Lower leg skin (tissue), 4 donors: ENCODE results near the gene EFR3B. TPM values are rescaled to one million over a fixed set of nuclear protein-coding genes. Genes with fewer than 3 reads are reported as not detected.

Experiments
- DNase-seq, 2 donors: peaks; one replicate each; pipeline ENCODE4 v3.0.0-alpha.2; 2019; ENCODE audit warnings: low spot score in 2 of 2
- H3K4me3 ChIP-seq: fragments of 200-600 bp; sonication (generic); 2 replicates; pipeline ENCODE4 v1.5.1; 2017; ENCODE audit warnings: mild to moderate bottlenecking, low read depth; ENCODE audit not compliant: poor library complexity, severe bottlenecking
- POLR2A ChIP-seq, 2 donors: fragments of 450-650 bp; IDR thresholded peaks; one replicate each; pipeline ENCODE4 v1.6.1; 2016 to 2017; ENCODE audit warnings: antibody characterized with exemption in 2 of 2, mild to moderate bottlenecking in 1 of 2, moderate library complexity in 1 of 2
- WGBS, 2 donors: methylation state at CpG; one replicate each; pipeline ENCODE4 v1.1.5; 2018; 5-methylcytosine and 5-hydroxymethylcytosine counted together
- intact Hi-C: fragments of 100-400 bp; cut with DNase I; formaldehyde crosslinking; loops from one replicate; pipeline ENCODE4 v1.15.0; 2023; ENCODE audit warnings: low total_unique reads
- total RNA-seq, 4 donors: library from RNA; depleted of rRNA; stranded (reverse); fragments of >200 nt; gene quantifications; one replicate each; pipeline ENCODE4 v1.1.0, GENCODE V29; 2016
- TF ChIP-seq, protein P1 (sequence below), 3 donors: fragments of 450-650 bp; IDR thresholded peaks; one replicate each; pipeline ENCODE4 v1.5.1; 2016; ENCODE audit warnings: antibody characterized with exemption in 3 of 3, mild to moderate bottlenecking in 3 of 3, moderate library complexity in 2 of 3

EFR3B gene
- total RNA-seq, 4 donors from 2014 or later, result 0.42 to 1.8 (median 1.5) TPM; not detected in 1

DNA sequence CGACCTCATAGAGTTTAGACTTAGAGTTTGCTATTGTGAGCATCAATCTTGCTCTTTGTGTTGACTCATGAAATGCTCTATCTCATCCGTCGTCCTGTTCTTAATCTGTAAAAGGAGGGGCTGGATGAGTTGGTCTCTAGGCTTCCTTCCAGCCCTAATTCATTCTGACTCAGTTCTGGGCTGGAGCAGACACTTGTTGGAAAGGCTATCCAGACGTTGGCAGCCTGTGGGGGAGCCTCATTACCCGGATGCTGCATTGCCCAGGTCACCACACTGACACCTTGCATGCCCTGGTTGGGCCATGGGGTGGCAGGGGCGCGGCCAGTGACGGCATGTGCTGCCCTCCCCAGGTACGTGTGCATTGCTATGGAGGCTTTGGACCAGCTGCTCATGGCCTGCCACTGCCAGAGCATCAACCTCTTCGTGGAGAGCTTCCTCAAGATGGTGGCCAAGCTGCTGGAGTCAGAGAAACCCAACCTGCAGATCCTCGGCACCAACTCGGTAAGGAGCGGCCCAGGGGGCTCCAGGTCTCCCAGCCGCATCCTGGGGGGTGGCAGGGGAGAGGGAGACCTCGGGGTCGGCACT lies 61.5 kb downstream of the EFR3B start:
- no peak for DNase-seq
- H3K4me3 ChIP-seq, result no peak overlapping the region
- intact Hi-C loops, result no loop called here
- WGBS, 2 donors, result 68 to 71% methylated on average over 16 of the region's 16 CpGs
- TF ChIP-seq POLR2A (IDR thresholded peaks at IDR 0.05), result no peak
- TF ChIP-seq, protein P1, sequence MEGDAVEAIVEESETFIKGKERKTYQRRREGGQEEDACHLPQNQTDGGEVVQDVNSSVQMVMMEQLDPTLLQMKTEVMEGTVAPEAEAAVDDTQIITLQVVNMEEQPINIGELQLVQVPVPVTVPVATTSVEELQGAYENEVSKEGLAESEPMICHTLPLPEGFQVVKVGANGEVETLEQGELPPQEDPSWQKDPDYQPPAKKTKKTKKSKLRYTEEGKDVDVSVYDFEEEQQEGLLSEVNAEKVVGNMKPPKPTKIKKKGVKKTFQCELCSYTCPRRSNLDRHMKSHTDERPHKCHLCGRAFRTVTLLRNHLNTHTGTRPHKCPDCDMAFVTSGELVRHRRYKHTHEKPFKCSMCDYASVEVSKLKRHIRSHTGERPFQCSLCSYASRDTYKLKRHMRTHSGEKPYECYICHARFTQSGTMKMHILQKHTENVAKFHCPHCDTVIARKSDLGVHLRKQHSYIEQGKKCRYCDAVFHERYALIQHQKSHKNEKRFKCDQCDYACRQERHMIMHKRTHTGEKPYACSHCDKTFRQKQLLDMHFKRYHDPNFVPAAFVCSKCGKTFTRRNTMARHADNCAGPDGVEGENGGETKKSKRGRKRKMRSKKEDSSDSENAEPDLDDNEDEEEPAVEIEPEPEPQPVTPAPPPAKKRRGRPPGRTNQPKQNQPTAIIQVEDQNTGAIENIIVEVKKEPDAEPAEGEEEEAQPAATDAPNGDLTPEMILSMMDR (IDR thresholded peaks at IDR 0.05), result no peak

DNA sequence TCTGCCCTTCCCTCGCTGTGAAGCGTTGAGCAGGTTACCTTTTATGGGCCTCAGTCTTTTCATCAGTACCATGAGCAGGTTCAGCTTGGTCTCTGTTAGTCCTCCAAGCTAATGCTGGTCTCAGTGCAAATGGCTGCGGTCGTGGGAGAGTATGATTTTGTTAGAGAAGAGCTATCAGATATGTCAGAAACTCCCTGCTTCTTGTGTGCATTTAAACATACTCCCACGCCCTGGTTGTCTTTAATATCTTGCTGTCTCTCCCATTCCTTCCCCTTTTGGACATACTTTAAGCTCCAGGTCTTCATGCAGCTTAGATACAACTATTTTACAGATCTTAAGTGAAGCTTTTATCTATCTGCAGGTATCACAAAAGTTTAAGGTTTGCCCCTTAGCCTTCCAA lies 62.9 kb downstream of the EFR3B start:
- no peak for TF ChIP-seq POLR2A (IDR thresholded peaks at IDR 0.05)
- TF ChIP-seq, protein P1 (IDR thresholded peaks at IDR 0.05), result no peak
- 91 to 94% methylated on average over 5 of the region's 5 CpGs for WGBS, 2 donors
- DNase-seq, result no peak
- intact Hi-C loops, result no loop called here
- H3K4me3 ChIP-seq, result no peak overlapping the region

DNA sequence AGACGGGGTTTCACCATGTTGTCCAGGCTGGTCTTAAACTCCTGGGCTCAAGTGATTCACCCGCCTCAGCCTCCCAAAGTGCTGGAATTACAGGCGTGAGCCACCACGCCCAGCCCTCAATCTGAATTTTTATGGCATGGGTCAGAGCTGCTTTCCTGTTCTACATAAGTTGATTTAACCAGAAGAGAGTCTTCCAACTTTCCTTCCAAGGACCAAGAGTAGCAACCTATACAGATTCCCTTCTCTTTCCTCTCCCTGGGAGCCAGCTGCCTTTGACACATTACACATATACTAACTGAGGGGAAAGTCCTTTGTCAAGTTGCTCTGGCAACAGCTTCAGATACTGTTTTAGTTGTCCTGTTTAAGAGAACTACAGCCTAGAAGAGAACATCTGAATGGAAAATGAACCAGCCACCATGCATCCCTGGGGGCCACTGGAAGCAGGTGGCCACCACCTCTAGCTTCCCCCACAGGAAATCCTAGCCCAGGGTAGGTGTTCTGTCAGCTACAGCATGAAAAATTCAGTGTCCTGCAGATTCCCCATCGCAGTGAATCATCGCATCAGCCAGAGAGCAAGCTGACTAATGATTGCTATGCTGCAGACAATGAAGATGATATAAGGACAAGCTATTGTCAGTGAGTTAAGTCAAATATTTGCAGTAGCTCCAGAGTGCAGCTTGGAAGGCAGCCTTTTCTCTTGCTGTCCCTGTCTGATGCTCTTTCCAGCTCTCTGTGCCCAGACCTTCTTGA lies 63.6 kb downstream of the EFR3B start:
- H3K4me3 ChIP-seq, result no peak overlapping the region
- no peak for DNase-seq
- intact Hi-C loops, result no loop called here
- TF ChIP-seq, protein P1 (IDR thresholded peaks at IDR 0.05), result no peak
- TF ChIP-seq POLR2A (IDR thresholded peaks at IDR 0.05), result no peak
- WGBS, 2 donors, result 64 to 73% methylated on average over 6 of the region's 6 CpGs

DNA sequence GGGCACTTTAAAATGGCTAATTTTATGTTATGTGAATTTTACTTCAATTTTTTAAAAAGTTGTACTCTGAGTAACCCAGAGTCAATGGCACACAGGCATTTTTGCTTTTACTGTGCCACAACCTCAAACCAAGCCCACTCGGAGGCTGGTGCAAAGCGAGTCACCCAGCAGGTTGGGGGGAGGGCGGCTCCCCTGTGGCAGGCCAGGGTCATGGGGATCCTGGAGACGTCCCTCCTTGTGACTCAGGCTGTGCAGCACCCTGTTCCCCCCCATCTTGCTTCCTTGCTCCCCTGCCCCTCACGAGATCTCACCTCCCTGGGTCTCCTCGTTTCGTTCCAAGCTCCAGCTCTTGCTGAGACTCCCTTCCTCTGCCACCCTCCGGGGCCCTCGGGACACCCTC lies 67.9 kb downstream of the EFR3B start:
- intact Hi-C loops, result no loop called here
- 89 to 93% methylated on average over 9 of the region's 9 CpGs for WGBS, 2 donors
- DNase-seq, result no peak
- H3K4me3 ChIP-seq, result no peak overlapping the region
- TF ChIP-seq, protein P1 (IDR thresholded peaks at IDR 0.05), result no peak
- TF ChIP-seq POLR2A (IDR thresholded peaks at IDR 0.05), result no peak

DNA sequence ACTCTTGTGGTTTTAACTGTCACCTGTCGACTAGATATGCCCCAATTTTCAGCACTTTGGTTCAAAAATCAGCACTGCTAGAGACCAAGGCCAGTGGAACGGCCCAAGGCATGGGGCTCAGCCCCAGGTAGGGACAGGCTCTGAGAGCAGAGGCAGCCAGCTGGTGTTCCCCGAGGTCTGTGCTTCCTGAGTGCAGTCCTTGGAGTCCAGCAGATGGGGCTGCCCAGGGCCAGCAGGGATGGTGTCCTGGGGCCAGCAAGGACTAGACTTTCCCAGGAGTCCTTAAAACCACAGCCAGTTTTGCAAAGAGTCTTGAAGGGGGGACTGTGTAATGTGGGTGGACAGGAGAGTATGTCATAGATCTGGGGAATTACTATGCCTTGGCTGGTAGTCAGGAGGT lies 70.2 kb downstream of the EFR3B start:
- no peak for DNase-seq
- intact Hi-C loops, result no loop called here
- TF ChIP-seq, protein P1 (IDR thresholded peaks at IDR 0.05), result no peak
- TF ChIP-seq POLR2A (IDR thresholded peaks at IDR 0.05), result no peak
- no peak overlapping the region for H3K4me3 ChIP-seq
- WGBS, 2 donors, result 74 to 86% methylated on average over 3 of the region's 3 CpGs
